Common myeloid progenitor, CD34-positive (primary cell): Measurements from ENCODE around the gene ADD1.

ENCODE experiments used
- CTCF ChIA-PET: fragments of 350-600 bp; sonication (Branson Sonifier 250); formaldehyde crosslinking; loops from one replicate; lab custom pipeline; 2021; ENCODE audit warnings: antibody characterized with exemption; lab: Charles Lee
- POLR2A ChIA-PET: fragments of 350-600 bp; sonication (Branson Sonifier 250); formaldehyde crosslinking; loops from one replicate; lab custom pipeline; 2021; ENCODE audit warnings: antibody characterized with exemption; lab: Charles Lee
- DNase-seq, 3 donors: peaks; one replicate each; pipeline versions ENCODE4 v3.0.0 to v3.0.0-alpha.2; 2013
- H3K27ac ChIP-seq, 2 experiments: 1 replicate in 1 of 2; 2 replicates in 1 of 2; pipeline ENCODE4 v1.7.0; 2013; ENCODE audit warnings: inconsistent platforms in 2 of 2, low read length in 2 of 2, mild to moderate bottlenecking in 2 of 2, low read depth in 1 of 2, moderate library complexity in 1 of 2; ENCODE audit not compliant: severe bottlenecking in 2 of 2, insufficient read depth in 1 of 2, poor library complexity in 1 of 2
- H3K27me3 ChIP-seq, 5 experiments: replicated peaks in 2 of 5; 1 replicate in 3 of 5; 2 replicates in 2 of 5; pipeline versions ENCODE4 v1.6.1 to v1.7.0; 2013; ENCODE audit warnings: low read length in 4 of 5, mild to moderate bottlenecking in 2 of 5, moderate library complexity in 2 of 5, inconsistent platforms in 1 of 5; ENCODE audit not compliant: insufficient read depth in 5 of 5, control insufficient read depth in 4 of 5
- H3K36me3 ChIP-seq, 4 experiments: 1 replicate in 2 of 4; 2 replicates in 2 of 4; pipeline versions ENCODE4 v1.6.1 to v1.7.0; 2013; ENCODE audit warnings: low read length in 3 of 4, control low read depth in 1 of 4, mild to moderate bottlenecking in 1 of 4; ENCODE audit not compliant: control insufficient read depth in 4 of 4, insufficient read depth in 4 of 4
- H3K4me1 ChIP-seq, 4 experiments: 1 replicate in 3 of 4; 2 replicates in 1 of 4; pipeline versions ENCODE4 v1.6.1 to v1.7.1; 2013; ENCODE audit warnings: low read length in 3 of 4, mild to moderate bottlenecking in 3 of 4, control low read depth in 1 of 4, inconsistent platforms in 1 of 4, moderate library complexity in 1 of 4; ENCODE audit not compliant: control insufficient read depth in 4 of 4, insufficient read depth in 4 of 4; ENCODE audit errors: control extremely low read depth in 1 of 4
- H3K4me3 ChIP-seq, 7 experiments: 1 replicate in 4 of 7; 2 replicates in 3 of 7; pipeline versions ENCODE4 v1.5.1 to v1.7.0; 2013; ENCODE audit warnings: mild to moderate bottlenecking in 7 of 7, low read length in 6 of 7, moderate library complexity in 6 of 7, inconsistent platforms in 2 of 7, low read depth in 2 of 7, control low read depth in 1 of 7; ENCODE audit not compliant: insufficient read depth in 4 of 7, control insufficient read depth in 1 of 7; ENCODE audit errors: extremely low read depth in 1 of 7
- H3K9me3 ChIP-seq, 5 experiments: 1 replicate in 4 of 5; 2 replicates in 1 of 5; pipeline versions ENCODE4 v1.6.1 to v1.7.1; 2013; ENCODE audit warnings: low read length in 4 of 5, mild to moderate bottlenecking in 2 of 5, inconsistent platforms in 1 of 5, low read depth in 1 of 5, moderate library complexity in 1 of 5; ENCODE audit not compliant: control insufficient read depth in 4 of 5, insufficient read depth in 2 of 5; ENCODE audit errors: control extremely low read depth in 1 of 5
- WGBS: methylation state at CpG from one replicate; pipeline ENCODE4 v1.1.5; 2013; ENCODE audit not compliant: insufficient coverage; 5-methylcytosine and 5-hydroxymethylcytosine counted together

Gene ADD1

DNA sequence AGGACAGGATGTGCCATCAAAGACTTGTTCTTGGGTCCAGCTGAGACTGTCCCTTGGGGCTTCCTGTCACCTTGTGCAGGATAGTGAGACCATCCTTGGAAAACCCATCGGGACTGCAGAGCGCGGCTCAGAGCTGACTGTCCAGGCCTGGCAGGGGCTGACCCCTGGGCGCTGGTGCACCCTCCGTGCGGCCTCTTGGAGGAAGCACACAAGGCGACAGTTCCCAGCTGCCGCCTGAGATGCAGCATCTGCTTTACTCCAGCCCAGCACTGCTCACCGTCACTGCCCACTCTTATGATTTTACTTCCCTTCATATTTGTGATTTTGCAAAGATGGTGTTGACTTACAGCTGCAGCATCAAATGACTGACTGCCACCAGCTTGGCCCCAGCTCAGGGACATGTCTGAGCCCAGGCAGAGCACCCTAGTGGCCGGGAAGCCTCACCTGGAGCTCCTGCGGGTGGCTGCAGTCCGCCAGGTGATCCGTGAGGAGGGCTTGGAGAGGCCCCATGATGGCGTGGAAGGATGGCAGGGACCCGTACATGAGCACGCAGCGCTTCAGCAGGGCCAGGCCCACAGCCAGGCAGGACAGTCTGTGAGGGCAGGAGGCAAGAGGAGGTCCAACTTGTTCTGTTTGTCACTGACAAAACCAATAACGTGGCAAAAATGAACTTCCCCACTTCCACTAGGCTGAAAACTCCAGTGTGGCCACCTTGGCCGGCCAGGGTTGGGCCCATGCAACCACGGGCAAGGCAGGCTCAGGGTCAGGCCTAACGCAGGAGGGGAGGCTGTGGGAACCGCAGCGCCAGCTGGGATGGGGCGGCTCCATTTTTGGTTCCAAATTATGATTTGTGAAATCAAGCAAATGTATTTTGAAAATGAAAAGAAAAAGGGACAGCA is 97.7 kb downstream of the ADD1 start:
- CTCF ChIA-PET = interaction anchor here (0.9 kb wide), 2 partner anchors 10 to 21 kb away, joined by 3 read pairs; no protein-coding TSS in a partner anchor
- no peaks in the 10 kb centered on the region for H3K27me3 ChIP-seq
- DNase-seq = no peak
- no peak overlapping the region for H3K4me3 ChIP-seq
- H3K9me3 ChIP-seq = no peaks in the 10 kb centered on the region
- H3K4me1 ChIP-seq = peaks cover 0 to 2% (median under 1%) of the 10 kb centered on the region in 4 experiments
- H3K36me3 ChIP-seq = peaks cover 7 to 93% (median 78%) of the 10 kb centered on the region in 4 experiments
- H3K27ac ChIP-seq = no peak overlapping the region
- 99% methylated on average over 22 of the region's 24 CpGs for WGBS
- POLR2A ChIA-PET = no interaction called here

DNA sequence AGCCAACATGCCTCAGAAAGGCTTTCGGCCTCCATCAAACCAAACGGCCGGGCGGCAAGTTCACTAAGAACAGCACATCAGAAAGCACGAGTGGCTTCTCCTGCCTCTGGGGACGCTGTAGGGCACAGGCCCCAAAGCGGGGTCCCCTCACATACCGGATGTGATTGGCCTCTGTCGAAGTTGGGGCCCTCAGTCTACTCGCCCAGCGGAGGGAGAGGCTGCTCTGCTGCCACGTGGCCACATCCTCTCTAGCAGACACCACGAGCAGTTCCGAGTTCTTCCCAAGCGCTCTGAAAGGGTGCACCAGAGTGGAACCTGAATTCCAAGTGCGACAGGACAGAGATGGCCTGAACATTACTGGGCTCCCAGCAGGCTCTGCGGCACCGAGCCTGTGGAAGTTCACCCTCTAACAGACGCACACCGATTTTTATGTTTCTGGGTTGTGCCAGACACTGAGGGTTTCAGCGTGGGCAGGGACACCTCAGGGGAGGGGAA is 98.4 kb downstream of the ADD1 start:
- no peaks in the 10 kb centered on the region for H3K4me1 ChIP-seq
- H3K36me3 ChIP-seq = peaks cover 9 to 95% (median 82%) of the 10 kb centered on the region in 4 experiments
- POLR2A ChIA-PET = no interaction called here
- 97% methylated on average over 21 of the region's 21 CpGs for WGBS
- H3K4me3 ChIP-seq = no peak overlapping the region
- CTCF ChIA-PET = no interaction called here
- H3K9me3 ChIP-seq = no peaks in the 10 kb centered on the region
- H3K27me3 ChIP-seq = no peaks in the 10 kb centered on the region
- no peak for DNase-seq
- H3K27ac ChIP-seq = no peak overlapping the region

DNA sequence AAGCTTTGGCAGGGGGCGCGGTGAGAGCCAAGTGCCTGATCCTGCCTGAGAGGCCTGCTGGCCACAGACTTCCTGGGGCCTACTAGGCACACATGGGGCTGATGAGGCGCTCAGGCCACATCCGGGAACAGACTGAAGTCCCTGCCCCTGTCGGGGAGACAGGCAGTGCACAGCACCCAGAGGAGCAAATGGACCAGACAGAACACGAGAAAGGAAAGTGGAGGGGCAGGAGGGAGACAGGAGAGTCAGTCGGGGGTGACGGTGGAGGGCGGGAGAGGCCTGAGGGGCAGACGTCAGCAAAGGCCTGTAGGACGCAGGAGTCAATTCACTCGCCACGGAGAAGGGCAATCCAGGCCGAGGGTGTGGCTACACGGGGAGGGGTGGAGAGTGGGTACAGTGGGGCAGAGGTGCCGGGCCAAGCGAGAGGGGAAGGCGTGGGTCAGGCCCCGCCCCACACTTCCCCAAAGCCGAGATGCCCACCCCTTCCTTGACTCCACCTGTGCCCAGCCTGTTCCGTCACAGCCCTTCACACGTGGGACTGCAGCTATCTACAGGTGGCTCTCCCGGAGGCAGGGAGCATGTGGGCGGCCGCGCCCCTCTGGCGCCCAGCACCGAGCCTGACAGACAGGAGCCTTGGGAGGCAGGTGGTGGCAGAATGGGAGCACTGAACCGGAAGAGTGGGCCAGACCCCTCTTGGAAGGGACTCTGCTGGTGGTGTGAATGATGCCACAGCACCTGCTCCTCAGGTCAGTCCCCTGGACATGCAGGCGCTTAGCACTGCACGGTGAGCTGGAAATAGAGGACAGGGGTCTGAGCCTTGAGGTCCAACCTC is 99.1 kb downstream of the ADD1 start:
- Histone ChIP-seq H3K9me3 (no peaks in the 10 kb centered on the region), H3K4me1 (no peaks in the 10 kb centered on the region), H3K27me3 (no peaks in the 10 kb centered on the region), H3K36me3 (peaks cover 10 to 95% (median 83%) of the 10 kb centered on the region in 4 experiments), H3K4me3 (no peak overlapping the region), H3K27ac (no peak overlapping the region)
- ChIA-PET CTCF (interaction anchor here (0.7 to 3.2 kb wide), 3 partner anchors 7 to 19 kb away, joined by 4 to 17 read pairs (median 10); no protein-coding TSS in a partner anchor), POLR2A (no interaction called here)
- DNase-seq = no peak
- WGBS = 91% methylated on average over 27 of the region's 31 CpGs

GRCh38 chr4:2943364-2944090 is 99.9 kb downstream of the ADD1 start:
- ChIA-PET CTCF (interaction anchor here (0.7 to 3.2 kb wide), 3 partner anchors 8 to 18 kb away, joined by 4 to 17 read pairs (median 10); no protein-coding TSS in a partner anchor), POLR2A (no interaction called here)
- Histone ChIP-seq H3K4me1 (no peaks in the 10 kb centered on the region), H3K4me3 (no peak overlapping the region), H3K27me3 (no peaks in the 10 kb centered on the region), H3K36me3 (peaks cover 13 to 95% (median 82%) of the 10 kb centered on the region in 4 experiments), H3K9me3 (no peaks in the 10 kb centered on the region), H3K27ac (no peak overlapping the region)
- no peak for DNase-seq
- WGBS = over 99% methylated on average over 11 of the region's 20 CpGs

- POLR2A ChIA-PET = no interaction called here
Measured at GRCh38 chr4:2944091-2944482, 100.4 kb downstream of the ADD1 start.

More at GRCh38 chr4:2944091-2944482, 100.4 kb downstream of the ADD1 start:
- Histone ChIP-seq H3K27me3 (no peaks in the 10 kb centered on the region), H3K4me3 (no peak overlapping the region), H3K27ac (no peak overlapping the region), H3K9me3 (no peaks in the 10 kb centered on the region), H3K36me3 (peaks cover 10 to 94% (median 79%) of the 10 kb centered on the region in 4 experiments), H3K4me1 (no peaks in the 10 kb centered on the region)
- CTCF ChIA-PET = interaction anchor here (2.6 to 3.2 kb wide), 2 partner anchors 9 to 10 kb away, joined by 10 to 17 read pairs; no protein-coding TSS in a partner anchor
- 93% methylated on average over 9 of the region's 11 CpGs for WGBS
- no peak for DNase-seq
